Measurements from ENCODE around the gene ZNF775.
A peak's percentile ranks its signal among the peaks of the same experiment; 100 is the strongest.

Gene ZNF775

GRCh38 chr7:150346922-150347321 lies 32.2 kb upstream of the ZNF775 start:
- no peak for DNase-seq

DNA sequence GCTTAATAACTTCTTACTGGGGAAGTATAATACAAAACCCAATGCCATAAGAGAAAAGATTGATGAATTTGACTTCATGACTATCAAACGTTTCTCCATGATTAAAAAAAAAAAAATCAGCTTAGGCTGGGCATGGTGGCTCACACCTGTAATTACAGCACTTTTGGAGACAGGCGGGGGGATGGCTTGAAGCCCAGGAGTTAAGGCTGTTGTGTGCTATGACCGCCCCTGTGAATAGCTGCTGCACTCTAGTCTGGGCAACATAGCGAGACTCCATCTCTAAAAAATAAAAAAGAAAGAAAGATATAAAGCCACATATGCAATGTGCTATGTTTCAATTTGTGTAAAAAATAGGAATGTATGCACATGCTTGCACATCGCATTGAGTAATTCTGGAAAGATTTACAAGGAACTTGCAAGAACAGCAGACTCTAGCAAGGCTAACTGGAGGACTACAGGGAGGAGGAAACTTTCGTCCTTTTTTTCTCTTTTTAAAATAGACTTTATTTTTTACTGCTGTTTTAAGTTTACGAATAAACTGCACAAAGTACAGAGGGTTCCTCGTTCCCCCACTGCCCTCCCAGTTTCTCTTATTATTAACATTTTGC lies 27.4 kb upstream of the ZNF775 start:
- no peak for DNase-seq

GRCh38 chr7:150355666-150356059 lies 23.5 kb upstream of the ZNF775 start:
- DNase-seq, result no peak

DNA sequence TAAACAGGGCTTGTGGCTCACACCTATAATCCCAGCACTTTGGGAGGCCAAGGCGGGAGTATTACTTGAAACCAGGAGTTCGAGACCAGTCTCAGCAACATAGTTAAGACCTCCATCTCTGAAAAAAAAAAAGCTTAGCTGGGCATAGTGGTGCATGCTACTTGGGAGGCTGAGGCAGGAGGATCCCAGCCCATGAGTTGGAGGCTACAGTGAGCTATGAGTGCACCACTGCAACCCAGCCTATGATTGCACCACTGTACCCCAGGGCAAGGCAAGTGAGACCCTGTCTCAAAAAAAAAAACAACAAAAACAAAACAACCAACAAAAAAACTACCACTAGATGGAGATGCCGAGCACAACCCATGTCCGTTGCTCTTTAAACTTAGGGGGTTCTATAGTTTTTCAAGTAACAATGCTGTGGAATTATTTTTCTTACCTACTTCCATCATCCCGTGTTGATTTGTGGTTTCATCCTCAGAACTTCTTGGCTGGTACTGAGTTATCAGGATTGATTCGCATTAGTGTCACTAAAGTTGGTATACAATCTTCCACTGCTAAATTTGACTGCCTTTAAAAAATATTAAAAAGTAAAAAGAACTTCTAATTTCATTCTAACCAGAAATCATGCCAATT lies 22.7 kb upstream of the ZNF775 start:
- no peak for DNase-seq

GRCh38 chr7:150357270-150357669 lies 21.9 kb upstream of the ZNF775 start:
- DNase-seq, result no peak

GRCh38 chr7:150357771-150358427 lies 21.2 kb upstream of the ZNF775 start:
- DNase-seq, result no peak

DNA sequence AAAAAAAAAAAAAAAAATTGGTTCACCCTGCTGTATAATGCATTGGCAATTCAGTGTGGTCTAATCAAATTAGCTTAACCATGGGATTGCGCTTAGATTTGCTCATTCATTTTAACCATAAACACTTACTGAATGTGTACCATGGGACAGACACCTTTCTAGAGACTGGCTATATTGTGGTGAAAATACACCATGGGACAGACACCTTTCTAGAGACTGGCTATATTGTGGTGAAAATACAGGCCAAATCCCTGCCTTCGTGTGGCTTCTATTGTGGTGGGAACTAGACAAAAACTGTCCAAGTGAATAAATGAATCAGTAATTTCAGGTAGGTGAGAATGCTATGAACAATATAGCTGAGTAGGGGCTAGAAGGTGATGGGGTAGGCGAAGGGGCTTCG lies 20.7 kb upstream of the ZNF775 start:
- DNase-seq, result no peak

GRCh38 chr7:150358988-150359621 lies 20.0 kb upstream of the ZNF775 start:
- no peak for DNase-seq

- DNase-seq, result no peak
Measured at GRCh38 chr7:150359622-150360362, 19.3 kb upstream of the ZNF775 start.

DNA sequence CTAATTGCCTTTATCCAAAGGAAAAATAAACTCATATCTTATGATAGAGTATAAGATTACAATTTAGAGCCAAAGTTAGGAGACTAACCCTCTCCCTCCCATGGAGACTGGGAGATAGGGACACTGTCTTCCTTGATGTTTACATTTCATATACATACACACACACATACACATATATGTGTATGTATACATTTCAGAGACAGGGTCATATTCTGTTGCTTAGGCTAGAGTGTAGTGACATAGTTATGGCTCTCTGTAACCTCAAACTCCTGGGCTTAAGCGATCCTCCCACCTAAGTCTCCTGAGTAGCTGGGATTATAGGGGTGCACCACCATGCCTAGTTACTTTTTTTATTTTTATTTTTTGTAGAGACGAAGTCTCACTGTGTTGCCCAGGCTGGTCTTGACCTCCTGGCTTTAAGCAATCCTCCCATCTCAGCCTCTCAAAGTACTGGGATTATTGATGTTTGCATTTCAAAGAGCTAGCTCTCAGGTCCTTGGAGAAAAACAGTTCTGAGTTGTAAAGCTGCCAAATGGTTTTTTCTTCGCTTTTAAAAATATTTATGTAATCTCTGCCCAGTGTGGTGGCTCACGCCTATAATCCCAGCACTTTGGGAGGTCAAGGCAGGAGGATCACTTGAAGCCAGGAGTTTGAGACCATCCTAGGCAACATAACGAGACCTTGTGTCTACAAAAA lies 18.6 kb upstream of the ZNF775 start:
- no peak for DNase-seq

- DNase-seq, result no peak
Measured at GRCh38 chr7:150361402-150361801, 17.7 kb upstream of the ZNF775 start.

GRCh38 chr7:150361807-150362621 lies 17.1 kb upstream of the ZNF775 start:
- no peak for DNase-seq

- DNase-seq, result no peak
Measured at GRCh38 chr7:150363370-150363769, 15.8 kb upstream of the ZNF775 start.

DNA sequence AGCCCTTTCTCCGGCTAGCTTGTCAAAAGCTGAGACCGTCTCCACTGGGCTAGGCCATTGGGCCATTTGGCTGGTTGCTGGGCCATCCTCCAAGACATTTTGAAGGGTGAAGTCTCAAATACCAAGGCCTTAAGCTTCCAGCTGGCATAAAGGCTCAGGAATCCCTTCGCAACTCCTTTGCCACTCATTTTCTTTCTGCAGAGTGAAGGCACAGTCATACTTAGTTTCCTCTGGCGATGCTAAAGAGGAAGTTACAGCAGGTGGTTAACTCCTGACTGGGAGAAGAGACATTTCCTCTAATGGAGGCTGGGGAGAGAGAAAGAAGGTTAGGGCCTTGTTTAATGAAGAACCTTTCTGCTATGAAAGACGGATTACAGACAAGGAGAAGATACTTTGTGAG lies 15.3 kb upstream of the ZNF775 start:
- no peak for DNase-seq

DNA sequence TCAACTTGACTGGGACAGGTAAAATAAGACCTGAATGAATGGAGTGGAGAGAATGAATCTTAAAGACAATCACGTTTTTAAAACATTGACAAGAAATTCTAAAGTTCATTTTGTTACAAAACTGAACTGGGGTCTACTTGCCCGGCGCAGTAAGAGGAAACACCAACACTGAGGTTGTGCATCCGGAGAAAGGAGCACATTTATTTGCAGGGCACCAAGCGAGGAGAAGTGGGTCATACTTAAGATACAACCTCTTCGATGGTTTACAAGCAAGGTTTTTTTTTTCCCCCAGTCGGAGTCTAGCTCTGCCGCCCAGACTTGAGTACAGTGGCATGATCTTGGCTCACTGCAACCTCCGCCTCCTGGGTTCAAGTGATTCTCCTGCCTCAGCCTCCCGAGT lies 13.9 kb upstream of the ZNF775 start:
- DNase-seq, result no peak

DNA sequence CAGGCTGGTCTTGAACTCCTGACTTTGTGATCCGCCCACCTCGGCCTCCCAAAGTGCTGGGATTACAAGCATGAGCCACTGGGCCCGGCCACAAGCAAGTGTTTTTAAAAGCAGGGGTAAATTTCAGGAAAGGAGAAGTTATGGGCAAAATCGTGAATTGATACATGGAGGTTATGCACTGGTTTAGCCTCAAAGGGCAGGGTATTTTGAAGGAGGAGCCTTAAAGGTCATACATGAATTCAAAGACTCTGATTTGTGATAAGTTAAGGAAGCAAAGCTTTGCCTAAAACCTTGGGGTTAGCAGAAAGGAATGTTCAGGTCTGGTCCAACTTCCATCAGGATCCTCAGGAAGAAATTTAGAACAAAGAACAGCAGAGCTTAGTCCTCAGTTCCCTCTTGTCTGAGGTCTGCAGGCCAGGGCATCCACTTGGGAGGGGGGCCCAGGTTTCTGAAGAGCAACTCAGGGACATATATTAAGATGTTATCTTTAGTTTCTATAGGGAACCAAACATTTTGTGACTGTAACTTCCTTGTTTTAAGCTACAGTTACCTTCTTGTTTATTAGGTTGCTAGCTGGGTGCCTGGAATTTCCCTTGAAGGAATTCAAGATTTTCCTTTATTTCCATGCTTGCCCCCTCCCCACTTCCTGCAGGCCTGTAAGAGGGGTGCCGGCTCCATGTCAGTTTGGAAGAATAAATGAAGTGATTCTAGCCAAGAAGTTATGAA lies 13.3 kb upstream of the ZNF775 start:
- no peak for DNase-seq

- no peak for DNase-seq
Measured at GRCh38 chr7:150367677-150368095, 11.4 kb upstream of the ZNF775 start.

- peak; percentile 69 to 85 for DNase-seq
Measured at GRCh38 chr7:150368096-150368883, 10.8 kb upstream of the ZNF775 start, which contains the start of gene REPIN1. REPIN1 (plus strand) TSS chr7:150368822; CDS start chr7:150369712, 890 bp downstream.

GRCh38 chr7:150368884-150369747 lies 10.0 kb upstream of the ZNF775 start:
- peak; percentile 18 to 44 for DNase-seq
